H9 (cell line): ENCODE results near the gene PIEZO2. TPM values are rescaled to one million over a fixed set of nuclear protein-coding genes. Genes with fewer than 3 reads are reported as not detected.
A peak's percentile ranks its signal among the peaks of the same experiment; 100 is the strongest.

Source experiments
- DNase-seq: peaks from one replicate; pipeline ENCODE4 v3.0.0-alpha.2; 2017
- H2AFZ ChIP-seq: one replicate; pipeline ENCODE4 v1.6.1; 2013; ENCODE audit warnings: mild to moderate bottlenecking, low read length, control low read depth, moderate library complexity
- H2AK5ac ChIP-seq: 2 replicates; pipeline ENCODE4 v1.6.1; 2013; ENCODE audit warnings: low read length, control low read depth, mixed read lengths; ENCODE audit not compliant: insufficient read length
- H2BK120ac ChIP-seq: one replicate; pipeline ENCODE4 v1.6.1; 2013; ENCODE audit warnings: low read depth, mild to moderate bottlenecking, low read length, control low read depth, inconsistent platforms; ENCODE audit not compliant: poor library complexity, severe bottlenecking
- H2BK12ac ChIP-seq: 2 replicates; pipeline ENCODE4 v1.6.1; 2013; ENCODE audit warnings: low read length, control low read depth, mixed read lengths, low read depth; ENCODE audit not compliant: insufficient read length
- H2BK15ac ChIP-seq: 2 replicates; pipeline ENCODE4 v1.6.1; 2013; ENCODE audit warnings: low read depth, low read length, control low read depth
- H2BK20ac ChIP-seq: one replicate; pipeline ENCODE4 v1.6.1; 2013; ENCODE audit warnings: low read depth, mild to moderate bottlenecking, low read length, control low read depth, inconsistent platforms; ENCODE audit not compliant: poor library complexity, severe bottlenecking
- H2BK5ac ChIP-seq: 2 replicates; pipeline ENCODE4 v1.6.1; 2013; ENCODE audit warnings: low read length, control low read depth, mixed read lengths; ENCODE audit not compliant: insufficient read length
- H3K14ac ChIP-seq: 2 replicates; pipeline ENCODE4 v1.6.1; 2013; ENCODE audit warnings: low read length, control low read depth; ENCODE audit not compliant: insufficient read depth
- H3K18ac ChIP-seq: 2 replicates; pipeline ENCODE4 v1.6.1; 2013; ENCODE audit warnings: low read depth, mild to moderate bottlenecking, mixed read lengths, low read length, control low read depth; ENCODE audit not compliant: insufficient read length
- H3K23ac ChIP-seq: 2 replicates; pipeline ENCODE4 v1.6.1; 2013; ENCODE audit warnings: low read length, control low read depth, mixed read lengths, low read depth; ENCODE audit not compliant: insufficient read length
- H3K23me2 ChIP-seq: 2 replicates; pipeline ENCODE4 v1.6.1; 2013; ENCODE audit warnings: low read depth, mild to moderate bottlenecking, mixed read lengths, low read length, control low read depth; ENCODE audit not compliant: insufficient read length, poor library complexity, severe bottlenecking
- H3K27ac ChIP-seq: 2 replicates; pipeline ENCODE4 v1.5.1; 2013; ENCODE audit warnings: low read length, control low read depth, mixed read lengths, low read depth; ENCODE audit not compliant: insufficient read length
- H3K27me3 ChIP-seq: 2 replicates; pipeline ENCODE4 v1.6.1; 2013; ENCODE audit warnings: low read length, control low read depth, inconsistent platforms; ENCODE audit not compliant: insufficient read depth
- H3K4ac ChIP-seq: 2 replicates; pipeline ENCODE4 v1.6.1; 2013; ENCODE audit warnings: low read depth, mild to moderate bottlenecking, control low read depth, inconsistent platforms, low read length, moderate library complexity
- H3K4me1 ChIP-seq: 2 replicates; pipeline ENCODE4 v1.6.1; 2013; ENCODE audit warnings: low read length, control low read depth, inconsistent platforms; ENCODE audit not compliant: insufficient read depth
- H3K4me2 ChIP-seq: 2 replicates; pipeline ENCODE4 v1.6.1; 2013; ENCODE audit warnings: low read length, control low read depth, mixed read lengths; ENCODE audit not compliant: insufficient read length, insufficient read depth
- H3K56ac ChIP-seq: 2 replicates; pipeline ENCODE4 v1.6.1; 2013; ENCODE audit warnings: low read depth, mild to moderate bottlenecking, mixed read lengths, low read length, control low read depth; ENCODE audit not compliant: insufficient read length
- H3K79me1 ChIP-seq: 2 replicates; pipeline ENCODE4 v1.6.1; 2013; ENCODE audit warnings: low read depth, mild to moderate bottlenecking, moderate library complexity, low read length, control low read depth, inconsistent platforms; ENCODE audit not compliant: insufficient read depth, poor library complexity, severe bottlenecking
- H3K79me2 ChIP-seq: 2 replicates; pipeline ENCODE4 v1.6.1; 2013; ENCODE audit warnings: low read length, control low read depth, inconsistent platforms; ENCODE audit not compliant: insufficient read depth
- H3K9ac ChIP-seq: 2 replicates; pipeline ENCODE4 v1.6.1; 2013; ENCODE audit warnings: low read length, control low read depth, mixed read lengths; ENCODE audit not compliant: insufficient read length; ENCODE audit errors: extremely low read depth
- H3K9me3 ChIP-seq: one replicate; pipeline ENCODE4 v1.6.1; 2013; ENCODE audit warnings: low read depth, low read length, inconsistent platforms; ENCODE audit not compliant: control insufficient read depth
- H3T11ph ChIP-seq: one replicate; pipeline ENCODE4 v1.6.1; 2013; ENCODE audit warnings: mild to moderate bottlenecking, low read length, control low read depth, inconsistent platforms
- H4K20me1 ChIP-seq: one replicate; pipeline ENCODE4 v1.6.1; 2013; ENCODE audit not compliant: control insufficient read depth, insufficient read length, insufficient read depth
- H4K5ac ChIP-seq: 2 replicates; pipeline ENCODE4 v1.6.1; 2013; ENCODE audit warnings: low read depth, mild to moderate bottlenecking, mixed read lengths, low read length, control low read depth; ENCODE audit not compliant: insufficient read length
- H4K8ac ChIP-seq: replicated peaks from 2 replicates; pipeline ENCODE4 v1.6.1; 2013; ENCODE audit warnings: low read length, control low read depth, mixed read lengths, low read depth; ENCODE audit not compliant: insufficient read length
- H4K91ac ChIP-seq: 2 replicates; pipeline ENCODE4 v1.6.1; 2013; ENCODE audit warnings: low read depth, mild to moderate bottlenecking, moderate library complexity, mixed read lengths, low read length, control low read depth; ENCODE audit not compliant: insufficient read length
- H3K27ac Mint-ChIP-seq, 3 experiments: 2 replicates in 2 of 3; 3 replicates in 1 of 3; pipeline ENCODE4 v1.8.0; 2020 to 2021; ENCODE audit warnings: mixed read lengths in 3 of 3, mild to moderate bottlenecking in 1 of 3, moderate library complexity in 1 of 3
- H3K27me3 Mint-ChIP-seq: 2 replicates; pipeline ENCODE4 v1.8.0; 2021; ENCODE audit warnings: low read depth, mild to moderate bottlenecking, moderate library complexity, mixed read lengths
- H3K36me3 Mint-ChIP-seq, 3 experiments: 2 replicates in 2 of 3; 3 replicates in 1 of 3; pipeline ENCODE4 v1.8.0; 2020 to 2021; ENCODE audit warnings: low read depth in 3 of 3, mixed read lengths in 3 of 3; ENCODE audit not compliant: insufficient read depth in 1 of 3
- H3K4me1 Mint-ChIP-seq, 2 experiments: 2 replicates each; pipeline ENCODE4 v1.8.0; 2020; ENCODE audit warnings: mixed read lengths in 2 of 2
- H3K4me3 Mint-ChIP-seq, 2 experiments: 2 replicates in 1 of 2; 3 replicates in 1 of 2; pipeline ENCODE4 v1.8.0; 2020 to 2021; ENCODE audit warnings: mild to moderate bottlenecking in 2 of 2, mixed read lengths in 2 of 2, moderate library complexity in 1 of 2
- H3K9me3 Mint-ChIP-seq, 2 experiments: 2 replicates in 1 of 2; 3 replicates in 1 of 2; pipeline ENCODE4 v1.8.0; 2020; ENCODE audit warnings: mild to moderate bottlenecking in 2 of 2, mixed read lengths in 2 of 2, moderate library complexity in 1 of 2
- WGBS: extraction: QIAGEN DNeasy Blood & Tissue Kit; methylation state at CpG from one replicate; pipeline ENCODE4 v1.1.7; 2013; ENCODE audit warnings: missing lambda C conversion rate, low lambda C conversion rate, mixed read lengths; ENCODE audit not compliant: insufficient read length; ENCODE audit errors: extremely low coverage; 5-methylcytosine and 5-hydroxymethylcytosine counted together
- total RNA-seq: library from RNA; stranded (reverse); gene quantifications from 2 replicates; pipeline ENCODE4 v1.2.1, GENCODE V29; 2021
- TF ChIP-seq, protein P1 (sequence below): fragments of 200-600 bp; sonication (generic); conservative IDR thresholded peaks from 3 replicates; pipeline ENCODE4 v1.8.0; 2021; ENCODE audit warnings: antibody characterized with exemption, mild to moderate bottlenecking

Gene PIEZO2
- total RNA-seq, 1 experiment from 2014 or later = 3.9 TPM

DNA sequence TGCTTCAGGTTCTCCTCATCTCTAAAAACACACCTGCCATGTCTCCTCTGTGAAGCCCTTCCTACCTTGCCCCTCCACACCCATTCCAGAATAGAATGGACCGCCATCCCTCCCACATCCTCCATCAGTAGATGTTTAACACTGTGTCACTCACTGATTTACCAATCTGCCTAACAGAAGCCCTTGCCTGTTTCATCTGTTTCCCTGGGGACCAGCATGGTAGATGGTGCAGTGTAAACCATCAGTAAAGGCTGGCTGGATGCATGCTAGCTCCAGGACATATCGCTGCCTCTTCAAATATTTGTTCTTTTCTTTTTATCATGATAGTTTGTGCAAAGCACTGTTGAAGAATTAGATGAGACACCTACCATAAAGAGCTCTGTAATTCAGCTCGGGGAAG lies 271.4 kb downstream of the PIEZO2 start:
- H3K27me3 ChIP-seq = no peaks in the 10 kb centered on the region
- H2BK5ac ChIP-seq = no peak overlapping the region
- no peak overlapping the region for H2BK20ac ChIP-seq
- H4K20me1 ChIP-seq = no peaks in the 10 kb centered on the region
- H3K4me2 ChIP-seq = no peak overlapping the region
- H3K4me1 ChIP-seq = no peaks in the 10 kb centered on the region
- no peak overlapping the region for H2BK12ac ChIP-seq
- WGBS = no CpG with 5 or more reads among the region's 3 CpGs
- H3K23ac ChIP-seq = no peak overlapping the region
- H4K8ac ChIP-seq = no peak overlapping the region
- no peaks in the 10 kb centered on the region for H3K79me2 ChIP-seq
- no peak overlapping the region for H2AK5ac ChIP-seq
- no peak overlapping the region for H3K9ac ChIP-seq
- H3K14ac ChIP-seq = no peak overlapping the region
- H4K5ac ChIP-seq = no peak overlapping the region
- H3K56ac ChIP-seq = no peak overlapping the region
- Mint-ChIP-seq H3K9me3 (no peaks in the 10 kb centered on the region), H3K27me3 (no peaks in the 10 kb centered on the region), H3K27ac (no peak overlapping the region), H3K4me3 (no peak overlapping the region), H3K4me1 (peaks cover 6 to 13% of the 10 kb centered on the region in 2 experiments), H3K36me3 (no peaks in the 10 kb centered on the region)
- H3K79me1 ChIP-seq = no peaks in the 10 kb centered on the region
- H2BK15ac ChIP-seq = 0 out of 2 replicates have a peak overlapping the region, but pooled peaks have one; percentile 20
- no peak for DNase-seq
- H3K4ac ChIP-seq = no peak overlapping the region
- H3K23me2 ChIP-seq = no peaks in the 10 kb centered on the region
- H2BK120ac ChIP-seq = no peak overlapping the region
- H2AFZ ChIP-seq = no peak overlapping the region
- H4K91ac ChIP-seq = no peak overlapping the region
- H3K18ac ChIP-seq = no peak overlapping the region
- H3K9me3 ChIP-seq = no peaks in the 10 kb centered on the region
- TF ChIP-seq, protein P1, sequence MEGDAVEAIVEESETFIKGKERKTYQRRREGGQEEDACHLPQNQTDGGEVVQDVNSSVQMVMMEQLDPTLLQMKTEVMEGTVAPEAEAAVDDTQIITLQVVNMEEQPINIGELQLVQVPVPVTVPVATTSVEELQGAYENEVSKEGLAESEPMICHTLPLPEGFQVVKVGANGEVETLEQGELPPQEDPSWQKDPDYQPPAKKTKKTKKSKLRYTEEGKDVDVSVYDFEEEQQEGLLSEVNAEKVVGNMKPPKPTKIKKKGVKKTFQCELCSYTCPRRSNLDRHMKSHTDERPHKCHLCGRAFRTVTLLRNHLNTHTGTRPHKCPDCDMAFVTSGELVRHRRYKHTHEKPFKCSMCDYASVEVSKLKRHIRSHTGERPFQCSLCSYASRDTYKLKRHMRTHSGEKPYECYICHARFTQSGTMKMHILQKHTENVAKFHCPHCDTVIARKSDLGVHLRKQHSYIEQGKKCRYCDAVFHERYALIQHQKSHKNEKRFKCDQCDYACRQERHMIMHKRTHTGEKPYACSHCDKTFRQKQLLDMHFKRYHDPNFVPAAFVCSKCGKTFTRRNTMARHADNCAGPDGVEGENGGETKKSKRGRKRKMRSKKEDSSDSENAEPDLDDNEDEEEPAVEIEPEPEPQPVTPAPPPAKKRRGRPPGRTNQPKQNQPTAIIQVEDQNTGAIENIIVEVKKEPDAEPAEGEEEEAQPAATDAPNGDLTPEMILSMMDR = no peak
- no peak overlapping the region for H3T11ph ChIP-seq
- no peak overlapping the region for H3K27ac ChIP-seq
